Panc1 (cell line): ENCODE data around the gene ST3GAL6. TPM values are rescaled to one million over a fixed set of nuclear protein-coding genes. Genes with fewer than 3 reads are reported as not detected.

Experiments
- ATAC-seq: fragments of 200-7000 bp; cut with Tn5 transposase; 2 replicates; pipeline ENCODE4 v1.9.1; 2020; ENCODE audit warnings: mild to moderate bottlenecking, moderate library complexity
- BruUV-seq: library from RNA; stranded (reverse); fragments of 400-500 nt; replicated peaks from 2 replicates; lab custom pipeline; 2021; lab: Mats Ljungman, UMichigan
- CTCF ChIA-PET: fragments of 300-600 bp; sonication (Branson Sonifier 250); formaldehyde crosslinking; loops from one replicate; lab custom pipeline; 2022; ENCODE audit warnings: antibody characterized with exemption; lab: Charles Lee
- POLR2A ChIA-PET: fragments of 300-600 bp; sonication (Branson Sonifier 250); formaldehyde crosslinking; loops from one replicate; lab custom pipeline; 2022; ENCODE audit warnings: antibody characterized with exemption; lab: Charles Lee
- DNase-seq: peaks from one replicate; pipeline ENCODE4 v3.0.0-alpha.2; 2010; ENCODE audit warnings: low read depth, low spot score
- H3K27ac ChIP-seq: 2 replicates; pipeline ENCODE4 v1.5.1; 2011; ENCODE audit warnings: mild to moderate bottlenecking, low read length, inconsistent platforms
- H3K27me3 ChIP-seq: fragments of 200-500 bp; sonication (Bioruptor generic); 2 replicates; pipeline ENCODE4 v1.6.0; 2014; ENCODE audit warnings: low read length, inconsistent platforms; ENCODE audit not compliant: control insufficient read depth, insufficient read depth
- H3K36me3 ChIP-seq: fragments of 200-500 bp; sonication (Bioruptor generic); 2 replicates; pipeline ENCODE4 v1.5.1; 2014; ENCODE audit warnings: inconsistent platforms, mild to moderate bottlenecking, low read length, moderate library complexity; ENCODE audit not compliant: control insufficient read depth, insufficient read depth
- H3K4me1 ChIP-seq: 2 replicates; pipeline ENCODE4 v1.5.1; 2011; ENCODE audit warnings: inconsistent platforms, mild to moderate bottlenecking, low read length, moderate library complexity; ENCODE audit not compliant: control insufficient read depth, insufficient read depth
- H3K4me3 ChIP-seq, 2 experiments: 2 replicates each; pipeline ENCODE4 v1.5.1; 2011 to 2012; ENCODE audit warnings: low read depth in 2 of 2, low read length in 2 of 2, mild to moderate bottlenecking in 2 of 2, inconsistent platforms in 1 of 2, moderate library complexity in 1 of 2
- H3K9me3 ChIP-seq: fragments of 200-500 bp; sonication (Bioruptor generic); 2 replicates; pipeline ENCODE4 v1.5.1; 2014; ENCODE audit warnings: low read depth, mild to moderate bottlenecking, inconsistent platforms, low read length, moderate library complexity; ENCODE audit not compliant: control insufficient read depth, insufficient read depth
- CTCF ChIP-seq: fragments of 450-650 bp; IDR thresholded peaks from 2 replicates; pipeline ENCODE4 v1.5.1; 2017; ENCODE audit warnings: mild to moderate bottlenecking
- POLR2AphosphoS5 ChIP-seq: IDR thresholded peaks from 2 replicates; pipeline ENCODE4 v1.6.1; 2012; ENCODE audit warnings: mild to moderate bottlenecking, low read depth, low read length, moderate library complexity
- REST ChIP-seq, 2 experiments: IDR thresholded peaks; 2 replicates each; pipeline ENCODE4 v1.6.1; 2011 to 2012; ENCODE audit warnings: low read depth in 2 of 2, control low read depth in 1 of 2, low read length in 1 of 2, mild to moderate bottlenecking in 1 of 2, moderate library complexity in 1 of 2; ENCODE audit not compliant: insufficient read depth in 1 of 2
- SIN3A ChIP-seq: IDR thresholded peaks from 2 replicates; pipeline ENCODE4 v1.6.1; 2012; ENCODE audit warnings: low read depth, mild to moderate bottlenecking, low read length, moderate library complexity, borderline replicate concordance; ENCODE audit not compliant: insufficient read depth
- TCF7L2 ChIP-seq: IDR thresholded peaks from 2 replicates; pipeline ENCODE4 v1.6.1; 2011; ENCODE audit warnings: mild to moderate bottlenecking, low read depth, low read length, inconsistent platforms
- in situ Hi-C: cut with HindIII; loops from 2 replicates; pipeline ENCODE4 v1.10.0; 2016; ENCODE audit warnings: low sequenced_read_pairs, low pct_unique_long_range_greater_than_20kb
- intact Hi-C: fragments of 100-400 bp; cut with micrococcal nuclease; formaldehyde crosslinking; loops from one replicate; pipeline ENCODE4 v1.10.0; 2022; ENCODE audit not compliant: unreplicated experiment
- total RNA-seq: library from RNA; stranded (reverse); gene quantifications from one replicate; pipeline ENCODE4 v1.2.1, GENCODE V29; 2021; ENCODE audit not compliant: unreplicated experiment

The ST3GAL6 gene
- total RNA-seq, 1 experiment from 2014 or later: 0.15 TPM

- no peak for DNase-seq
- no peaks in the 10 kb centered on the region for H3K27me3 ChIP-seq
- H3K36me3 ChIP-seq: peaks cover 5% of the 10 kb centered on the region; the same call in 1 of the 2 replicates
- in situ Hi-C loops: no loop called here
- H3K9me3 ChIP-seq: no peaks in the 10 kb centered on the region
- ATAC-seq: no peak
- ChIA-PET CTCF (no interaction called here), POLR2A (no interaction called here)
- no peak overlapping the region for H3K27ac ChIP-seq
- H3K4me1 ChIP-seq: no peaks in the 10 kb centered on the region
- no peak overlapping the region for H3K4me3 ChIP-seq
- intact Hi-C loops: no loop called here
- TF ChIP-seq CTCF (no peak), REST (IDR thresholded peaks at IDR 0.05; ENCODE audit: insufficient read depth in 1 of 2, low read depth in 2 of 2, low read length in 1 of 2) (no peak), TCF7L2 (no peak), POLR2AphosphoS5 (no peak), SIN3A (no peak)
- BruUV-seq: no TSS peak
Measured at GRCh38 chr3:98797905-98798304, 34.8 kb downstream of the ST3GAL6 start.

- no peak for DNase-seq
- intact Hi-C loops (no loop called here), in situ Hi-C loops (no loop called here)
- no peak for ATAC-seq
- TF ChIP-seq POLR2AphosphoS5 (no peak), SIN3A (no peak), CTCF (no peak), REST (IDR thresholded peaks at IDR 0.05; ENCODE audit: insufficient read depth in 1 of 2, low read depth in 2 of 2, low read length in 1 of 2) (no peak), TCF7L2 (no peak)
- BruUV-seq: no TSS peak
- H3K27ac ChIP-seq: no peak overlapping the region
- POLR2A ChIA-PET: no interaction called here
- no peaks in the 10 kb centered on the region for H3K9me3 ChIP-seq
- H3K4me1 ChIP-seq: no peaks in the 10 kb centered on the region
- CTCF ChIA-PET: no interaction called here
- no peaks in the 10 kb centered on the region for H3K27me3 ChIP-seq
- H3K4me3 ChIP-seq: no peak overlapping the region
- peaks cover 5% of the 10 kb centered on the region; the same call in 1 of the 2 replicates for H3K36me3 ChIP-seq
Measured at GRCh38 chr3:98798820-98799219, 35.7 kb downstream of the ST3GAL6 start.
